Natural killer cell treated with Interleukin-12 subunit alpha and Interleukin-12 subunit beta and Interleukin-15 and Interleukin-18, amount 100 ng/mL, for 72 hours (primary cell): ENCODE measurements around the gene TGM4. TPM values are rescaled to one million over a fixed set of nuclear protein-coding genes. Genes with fewer than 3 reads are reported as not detected.
A peak's percentile ranks its signal among the peaks of the same experiment; 100 is the strongest.

Experiments used
- ATAC-seq, 2 donors: fragments of 150-1000 bp; cut with Tn5 transposase in 1 of 2; sonication (Bioruptor Pico), chemical (Tn5 transposase) in 1 of 2; 2 replicates each; pipeline ENCODE4 v1.10.0; 2021
- DNase-seq: peaks from one replicate; pipeline ENCODE4 v3.0.0; 2022; ENCODE audit warnings: low spot score
- H3K27ac Mint-ChIP-seq, 2 donors: 1 replicate in 1 of 2; 2 replicates in 1 of 2; pipeline ENCODE4 v1.8.0; 2022; ENCODE audit warnings: mixed read lengths in 2 of 2, mild to moderate bottlenecking in 1 of 2, moderate library complexity in 1 of 2
- H3K27me3 Mint-ChIP-seq, 2 donors: 1 replicate in 1 of 2; 2 replicates in 1 of 2; pipeline ENCODE4 v1.8.0; 2022; ENCODE audit warnings: mixed read lengths in 2 of 2
- H3K36me3 Mint-ChIP-seq: one replicate; pipeline ENCODE4 v1.8.0; 2022; ENCODE audit warnings: mixed read lengths
- H3K4me1 Mint-ChIP-seq, 2 donors: 1 replicate in 1 of 2; 2 replicates in 1 of 2; pipeline ENCODE4 v1.8.0; 2022; ENCODE audit warnings: low read depth in 2 of 2, mixed read lengths in 2 of 2, mild to moderate bottlenecking in 1 of 2
- H3K4me3 Mint-ChIP-seq: one replicate; pipeline ENCODE4 v1.8.0; 2022; ENCODE audit warnings: mixed read lengths
- H3K9me3 Mint-ChIP-seq: 2 replicates; pipeline ENCODE4 v1.8.0; 2022; ENCODE audit warnings: mixed read lengths
- total RNA-seq, 2 donors: library from RNA; stranded (reverse); gene quantifications; one replicate each; pipeline ENCODE4 v1.2.3, GENCODE V29; 2022

TGM4 gene
- total RNA-seq, 2 donors from 2014 or later, result not detected

DNA sequence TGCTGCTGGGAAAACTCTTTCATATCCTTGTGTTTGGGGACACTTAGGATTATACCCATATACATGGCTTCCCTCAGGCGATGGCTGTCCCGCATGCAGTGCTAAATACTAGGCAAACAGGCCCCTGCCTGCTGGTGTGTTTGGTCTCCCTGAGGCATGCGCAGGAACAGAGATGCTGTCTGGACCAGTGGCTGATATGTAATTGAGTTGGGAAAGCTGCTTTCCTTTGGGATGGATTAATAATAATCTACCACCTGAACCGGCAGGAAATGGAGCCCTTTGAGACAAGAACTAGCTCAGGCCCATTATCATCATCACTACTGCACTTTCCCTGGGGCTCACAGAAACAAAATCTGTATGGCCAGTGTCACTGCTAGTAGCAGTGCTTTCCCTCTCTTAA lies 83.6 kb downstream of the TGM4 start:
- Mint-ChIP-seq H3K9me3 (no peaks in the 10 kb centered on the region), H3K4me1 (peaks cover 39 to 49% of the 10 kb centered on the region in 2 donors)
- DNase-seq, result no peak

DNA sequence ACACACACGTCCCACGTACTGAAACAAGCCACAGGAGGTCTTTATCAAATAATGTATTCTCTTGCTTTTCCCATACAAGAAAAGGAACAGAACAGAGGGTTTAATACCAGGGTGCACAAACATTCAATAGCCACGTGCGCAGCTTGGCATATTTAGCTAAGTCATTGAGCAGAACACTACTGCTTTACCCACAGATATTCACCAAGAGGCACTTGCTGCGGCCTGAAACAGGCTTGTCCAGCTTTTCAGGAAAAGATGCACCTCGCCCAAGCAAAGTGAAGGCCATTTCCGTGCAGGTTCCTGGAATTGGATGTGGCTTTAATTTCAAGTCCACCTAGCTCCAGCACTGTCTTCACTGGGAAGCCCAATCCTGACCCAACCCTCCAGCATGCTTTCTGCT lies 84.0 kb downstream of the TGM4 start:
- Mint-ChIP-seq H3K4me3 (no peak overlapping the region), H3K27ac (no peak overlapping the region), H3K36me3 (peaks cover 7% of the 10 kb centered on the region), H3K9me3 (no peaks in the 10 kb centered on the region), H3K4me1 (peaks cover 42 to 49% of the 10 kb centered on the region in 2 donors), H3K27me3 (no peaks in the 10 kb centered on the region)
- DNase-seq (no peak), ATAC-seq (no peak)

More for the DNA sequence above, 83.6 kb downstream of the TGM4 start:
- Mint-ChIP-seq H3K27me3 (no peaks in the 10 kb centered on the region), H3K4me3 (no peak overlapping the region), H3K36me3 (peaks cover 7% of the 10 kb centered on the region), H3K27ac (no peak overlapping the region)
- no peak for ATAC-seq

DNA sequence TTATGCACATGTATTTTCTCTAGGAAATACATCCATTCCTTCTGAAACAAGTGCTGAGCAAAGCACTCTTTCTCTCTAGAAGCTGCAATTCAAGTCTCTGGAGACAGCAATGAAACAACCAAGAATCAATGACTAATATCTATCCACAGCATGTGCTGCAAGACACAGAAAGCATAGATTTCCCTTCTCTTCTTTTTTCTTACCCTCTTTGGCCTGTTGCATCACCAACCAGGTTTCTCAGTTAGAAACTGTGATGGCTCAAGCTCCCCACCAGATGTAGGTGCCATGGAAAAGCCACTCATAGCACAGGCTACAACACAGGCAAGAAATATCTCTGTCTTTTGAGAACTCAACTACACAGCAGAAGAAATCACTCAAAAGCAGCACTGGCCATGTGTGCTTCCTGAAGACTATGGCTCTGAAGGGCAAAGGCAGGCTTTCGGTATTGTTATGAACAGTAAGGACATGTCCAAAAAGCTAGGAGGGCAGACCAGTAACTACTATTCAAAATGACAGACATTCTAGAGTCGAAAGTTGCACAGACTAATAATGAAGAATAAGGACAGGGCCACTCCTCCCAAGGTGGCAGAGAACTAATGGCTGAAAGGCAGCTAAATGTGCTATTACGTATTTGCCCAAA lies 86.1 kb downstream of the TGM4 start:
- no peak for DNase-seq
- Mint-ChIP-seq H3K27ac (peak overlapping the region; percentile 40 to 68), H3K4me3 (peak overlapping the region; percentile 44), H3K4me1 (peaks cover 52 to 60% of the 10 kb centered on the region in 2 donors), H3K9me3 (no peaks in the 10 kb centered on the region), H3K27me3 (no peaks in the 10 kb centered on the region), H3K36me3 (peaks cover 7% of the 10 kb centered on the region)
- peak; percentile 87 to 88 for ATAC-seq

DNA sequence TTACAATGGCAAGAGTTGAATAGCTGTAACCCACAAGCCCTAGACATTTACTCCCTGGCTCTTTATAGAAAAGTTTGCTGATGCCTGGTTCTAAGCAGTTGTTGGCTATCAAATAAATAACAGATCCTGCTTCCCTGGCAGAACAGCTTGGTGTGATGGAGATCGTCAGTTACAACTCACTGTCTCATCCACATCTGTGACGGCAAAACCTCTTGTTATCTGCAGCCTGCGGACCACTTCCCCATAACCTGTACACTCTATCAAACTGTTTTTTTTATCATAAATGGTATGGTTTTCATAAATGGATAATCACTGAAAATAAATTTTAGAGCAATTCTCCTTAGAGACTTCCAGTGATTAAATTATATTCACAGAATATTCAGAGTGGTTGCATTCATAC lies 87.5 kb downstream of the TGM4 start:
- H3K4me1 Mint-ChIP-seq, result peaks cover 54 to 63% of the 10 kb centered on the region in 2 donors
- DNase-seq (no peak), ATAC-seq (no peak)
- H3K9me3 Mint-ChIP-seq, result no peaks in the 10 kb centered on the region
- H3K27me3 Mint-ChIP-seq, result no peaks in the 10 kb centered on the region
- no peak overlapping the region for H3K27ac Mint-ChIP-seq
- peaks cover 3% of the 10 kb centered on the region for H3K36me3 Mint-ChIP-seq
- no peak overlapping the region for H3K4me3 Mint-ChIP-seq

DNA sequence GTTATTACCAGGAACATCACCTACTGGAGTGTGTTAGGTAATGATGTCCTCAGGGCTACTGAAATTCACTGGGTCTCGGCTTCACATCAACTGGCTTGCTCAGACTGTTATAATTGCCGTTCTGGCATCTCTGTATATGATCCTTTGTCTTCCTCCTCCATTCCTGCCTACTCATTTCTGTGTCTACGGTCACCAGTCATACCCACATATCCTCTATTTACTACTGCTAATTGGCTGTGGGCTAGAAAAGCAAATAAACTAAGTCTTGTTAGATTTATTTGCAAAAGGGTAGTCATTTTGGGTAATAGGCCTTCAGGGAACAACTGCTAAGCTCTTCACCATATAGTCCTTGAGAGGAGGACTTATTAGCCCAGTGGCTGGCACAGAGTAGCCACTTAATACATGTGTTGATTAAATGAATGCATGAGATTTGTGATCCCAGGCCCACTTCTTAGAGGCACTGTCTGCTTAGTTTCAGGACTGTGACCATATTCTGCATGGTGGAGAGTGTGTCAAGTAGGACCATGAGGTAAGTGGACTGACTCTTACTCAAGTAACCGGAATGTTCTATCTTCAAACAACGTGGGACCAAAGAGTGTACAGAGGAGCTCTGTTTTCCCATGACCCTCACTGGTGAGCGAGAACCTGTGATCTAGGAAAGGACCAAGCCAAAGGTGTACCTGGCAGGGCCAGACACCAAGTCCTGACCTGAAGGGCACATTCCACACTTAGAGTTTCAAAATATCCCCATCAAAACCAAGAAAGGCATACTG lies 88.4 kb downstream of the TGM4 start:
- peaks cover 55 to 63% of the 10 kb centered on the region in 2 donors for H3K4me1 Mint-ChIP-seq
- H3K36me3 Mint-ChIP-seq, result no peaks in the 10 kb centered on the region
- ATAC-seq (no peak), DNase-seq (no peak)
- no peak overlapping the region for H3K27ac Mint-ChIP-seq
- no peaks in the 10 kb centered on the region for H3K27me3 Mint-ChIP-seq
- H3K9me3 Mint-ChIP-seq, result no peaks in the 10 kb centered on the region
- no peak overlapping the region for H3K4me3 Mint-ChIP-seq

DNA sequence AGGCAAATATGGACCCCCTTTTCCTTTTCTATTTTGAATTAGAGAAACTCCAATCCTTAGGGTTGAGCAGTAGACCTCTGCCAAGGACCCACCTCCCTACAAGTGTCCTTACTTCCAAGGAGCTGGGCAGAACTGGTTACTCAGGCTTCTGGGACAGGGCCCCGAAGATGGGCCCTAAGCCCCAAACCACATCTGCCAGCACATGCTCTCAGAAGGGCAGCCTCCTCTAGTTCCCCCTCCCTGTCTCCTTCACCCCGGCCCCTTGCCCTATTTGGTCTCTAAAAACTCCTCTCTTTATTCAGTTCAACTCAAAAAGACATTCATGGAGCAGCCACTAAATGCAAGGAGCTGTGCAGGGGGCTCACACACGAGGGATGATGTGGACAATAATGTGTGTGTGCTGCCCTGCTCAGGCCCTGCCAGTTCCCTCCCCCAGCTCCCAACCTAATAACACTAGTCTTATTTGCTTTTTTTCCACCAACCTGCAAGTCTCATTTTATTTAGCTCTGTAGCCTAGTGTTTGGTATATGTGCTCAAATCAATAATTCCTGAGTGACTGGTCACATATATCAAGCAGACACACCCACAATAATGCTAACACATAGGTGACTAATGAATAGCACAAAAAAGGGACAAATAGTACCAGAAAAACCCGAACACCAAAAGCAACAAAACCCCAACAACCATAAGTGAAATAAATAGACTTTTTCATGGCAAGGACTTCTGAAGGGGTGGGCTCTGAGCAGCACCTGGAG lies 89.3 kb downstream of the TGM4 start:
- Mint-ChIP-seq H3K36me3 (no peaks in the 10 kb centered on the region), H3K9me3 (no peaks in the 10 kb centered on the region), H3K4me1 (peaks cover 65 to 70% of the 10 kb centered on the region in 2 donors), H3K27me3 (no peaks in the 10 kb centered on the region), H3K27ac (peak overlapping the region; percentile 38 to 86), H3K4me3 (no peak overlapping the region)
- DNase-seq (no peak), ATAC-seq (no peak)

Other genes with a start within 250 kb of the TGM4 start
- 10 to 100 TPM; 13.2 to 16.7 TPM for gene ZNF197, start 249.6 kb upstream of the TGM4 start, total RNA-seq
- 10 to 100 TPM; 11.4 to 15.8 TPM for gene ZNF35, start 225.9 kb upstream of the TGM4 start, total RNA-seq
- gene ZNF502, start 161.9 kb upstream of the TGM4 start, total RNA-seq, result 1 to 10 TPM; 1.8 to 3.8 TPM
- gene ZNF501, start 145.0 kb upstream of the TGM4 start, total RNA-seq, result 1 to 10 TPM in 1 of 2 donors, under 1 TPM in 1; 0.61 to 3.2 TPM
- gene KIAA1143, start 113.0 kb upstream of the TGM4 start, total RNA-seq, result 10 to 100 TPM; 11.3 to 23.6 TPM
- gene KIF15, start 112.8 kb upstream of the TGM4 start, total RNA-seq, result 10 to 100 TPM; 12.3 to 27.2 TPM
- gene TMEM42, start 12.7 kb upstream of the TGM4 start, total RNA-seq, result 1 to 10 TPM; 5.3 to 6.8 TPM
- 100 to 1,000 TPM in 1 of 2 donors, 10 to 100 TPM in 1; 63.8 to 122 TPM for gene ZDHHC3, start 101.6 kb downstream of the TGM4 start, total RNA-seq
- 10 to 100 TPM; 50.7 to 75.7 TPM for gene EXOSC7, start 101.6 kb downstream of the TGM4 start, total RNA-seq
- not detected for gene CLEC3B, start 151.7 kb downstream of the TGM4 start, total RNA-seq